Neuronal stem cell (in vitro differentiated cells): ENCODE measurements around the gene ARHGEF4.

ENCODE experiments used
- DNase-seq: peaks from one replicate; pipeline ENCODE4 v3.0.0-alpha.2; 2013; ENCODE audit warnings: low spot score
- H2AFZ ChIP-seq: one replicate; pipeline ENCODE4 v1.6.1; 2013; ENCODE audit warnings: mild to moderate bottlenecking, low read length, inconsistent platforms
- H2AK5ac ChIP-seq: 2 replicates; pipeline ENCODE4 v1.6.1; 2013; ENCODE audit warnings: low read depth, mild to moderate bottlenecking, inconsistent platforms, low read length, moderate library complexity, mixed read lengths
- H2BK120ac ChIP-seq: 2 replicates; pipeline ENCODE4 v1.6.1; 2013; ENCODE audit warnings: low read depth, mild to moderate bottlenecking, inconsistent platforms, low read length, moderate library complexity, mixed read lengths
- H2BK12ac ChIP-seq: one replicate; pipeline ENCODE4 v1.6.1; 2013; ENCODE audit warnings: low read length, inconsistent platforms
- H2BK15ac ChIP-seq: 2 replicates; pipeline ENCODE4 v1.6.1; 2013; ENCODE audit warnings: mild to moderate bottlenecking, low read length, inconsistent platforms, mixed read lengths
- H2BK5ac ChIP-seq: one replicate; pipeline ENCODE4 v1.6.1; 2013; ENCODE audit warnings: inconsistent platforms, mild to moderate bottlenecking, low read length, moderate library complexity
- H3K14ac ChIP-seq: one replicate; pipeline ENCODE4 v1.6.1; 2013; ENCODE audit warnings: low read length, inconsistent platforms
- H3K18ac ChIP-seq: 2 replicates; pipeline ENCODE4 v1.6.1; 2013; ENCODE audit warnings: low read length, inconsistent platforms
- H3K23ac ChIP-seq: 2 replicates; pipeline ENCODE4 v1.6.1; 2013; ENCODE audit warnings: low read depth, mild to moderate bottlenecking, mixed read lengths, low read length, inconsistent platforms; ENCODE audit not compliant: poor library complexity
- H3K27ac ChIP-seq: replicated peaks from 3 replicates; pipeline ENCODE4 v1.5.1; 2013; ENCODE audit warnings: low read length, inconsistent platforms
- H3K27me3 ChIP-seq, 3 experiments: 2 replicates each; pipeline ENCODE4 v1.6.1; 2013; ENCODE audit warnings: low read length in 3 of 3, mild to moderate bottlenecking in 2 of 3, inconsistent platforms in 1 of 3, low read depth in 1 of 3, mixed read lengths in 1 of 3, moderate library complexity in 1 of 3; ENCODE audit not compliant: control insufficient read depth in 3 of 3, insufficient read depth in 3 of 3
- H3K36me3 ChIP-seq, 2 donors: replicated peaks in 1 of 2; 2 replicates each; pipeline ENCODE4 v1.6.1; 2013; ENCODE audit warnings: low read length in 2 of 2; ENCODE audit not compliant: control insufficient read depth in 2 of 2, insufficient read depth in 2 of 2
- H3K4ac ChIP-seq: 2 replicates; pipeline ENCODE4 v1.6.1; 2013; ENCODE audit warnings: inconsistent platforms, mild to moderate bottlenecking, low read length, moderate library complexity
- H3K4me1 ChIP-seq, 2 donors: 1 replicate in 1 of 2; 2 replicates in 1 of 2; pipeline ENCODE4 v1.6.1; 2013; ENCODE audit warnings: low read length in 2 of 2, low read depth in 1 of 2; ENCODE audit not compliant: control insufficient read depth in 2 of 2, insufficient read depth in 1 of 2
- H3K4me2 ChIP-seq: one replicate; pipeline ENCODE4 v1.6.1; 2013; ENCODE audit warnings: mild to moderate bottlenecking, low read length, inconsistent platforms; ENCODE audit not compliant: insufficient read depth, poor library complexity, severe bottlenecking
- H3K4me3 ChIP-seq, 2 donors: 2 replicates each; pipeline ENCODE4 v1.5.1; 2013; ENCODE audit warnings: low read length in 2 of 2, mild to moderate bottlenecking in 2 of 2, inconsistent platforms in 1 of 2, moderate library complexity in 1 of 2
- H3K79me1 ChIP-seq: one replicate; pipeline ENCODE4 v1.6.1; 2013; ENCODE audit warnings: low read depth, mild to moderate bottlenecking, inconsistent platforms, low read length, moderate library complexity
- H3K9ac ChIP-seq: one replicate; pipeline ENCODE4 v1.6.1; 2013; ENCODE audit warnings: mild to moderate bottlenecking, low read depth, low read length, inconsistent platforms; ENCODE audit not compliant: poor library complexity
- H3K9me3 ChIP-seq, 2 donors: replicated peaks in 1 of 2; 2 replicates each; pipeline versions ENCODE3 to v1.6.1; 2013; ENCODE audit warnings: low read length in 2 of 2, mild to moderate bottlenecking in 2 of 2, inconsistent platforms in 1 of 2, low read depth in 1 of 2, mixed read lengths in 1 of 2, moderate library complexity in 1 of 2; ENCODE audit not compliant: control insufficient read depth in 2 of 2, insufficient read depth in 1 of 2
- H4K8ac ChIP-seq: one replicate; pipeline ENCODE4 v1.6.1; 2013; ENCODE audit warnings: low read depth, mild to moderate bottlenecking, inconsistent platforms, low read length, moderate library complexity
- H4K91ac ChIP-seq: one replicate; pipeline ENCODE4 v1.6.1; 2013; ENCODE audit warnings: low read length, low read depth, mild to moderate bottlenecking, inconsistent platforms; ENCODE audit not compliant: poor library complexity
- WGBS, 2 donors: extraction: QIAGEN DNeasy Blood & Tissue Kit; methylation state at CpG; one replicate each; pipeline ENCODE4 v1.1.7; 2013; ENCODE audit warnings: missing lambda C conversion rate in 2 of 2, mixed read lengths in 1 of 2; ENCODE audit not compliant: insufficient read length in 2 of 2, insufficient replicate concordance in 1 of 2; ENCODE audit errors: extremely low coverage in 2 of 2; 5-methylcytosine and 5-hydroxymethylcytosine counted together

The ARHGEF4 gene

DNA sequence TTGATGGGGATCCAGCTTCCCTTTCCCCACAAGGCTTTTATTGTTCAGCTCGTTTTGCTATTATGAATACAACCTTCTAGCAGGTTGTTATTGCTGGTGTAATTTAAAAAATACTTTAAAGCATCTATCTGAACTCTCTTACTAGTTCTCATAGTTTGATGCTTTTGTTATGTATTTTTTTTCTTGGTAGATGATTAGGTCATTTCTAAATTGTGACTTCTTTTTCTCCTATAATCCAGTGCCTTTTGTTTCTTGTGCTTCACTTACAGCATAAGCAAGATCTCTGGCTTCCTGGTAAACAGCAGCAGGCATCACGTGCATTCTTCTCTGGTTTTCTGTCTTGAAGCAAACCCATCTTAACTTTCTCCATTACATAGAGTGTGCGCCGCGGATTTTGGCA lies 160.5 kb downstream of the ARHGEF4 start:
- no peak overlapping the region for H3K4me2 ChIP-seq
- no peak overlapping the region for H2BK5ac ChIP-seq
- peaks cover 0 to 2% of the 10 kb centered on the region in 2 donors for H3K4me1 ChIP-seq
- H2BK12ac ChIP-seq = no peak overlapping the region
- H2BK120ac ChIP-seq = no peak overlapping the region
- DNase-seq = no peak
- no peak overlapping the region for H4K8ac ChIP-seq
- no peak overlapping the region for H2BK15ac ChIP-seq
- no peak overlapping the region for H3K27ac ChIP-seq
- no peak overlapping the region for H3K14ac ChIP-seq
- no peaks in the 10 kb centered on the region for H3K36me3 ChIP-seq
- no peak overlapping the region for H3K4me3 ChIP-seq
- no peak overlapping the region for H2AK5ac ChIP-seq
- no peak overlapping the region for H3K4ac ChIP-seq
- H3K27me3 ChIP-seq = peaks cover 0 to 3% (median 0%) of the 10 kb centered on the region in 3 experiments
- no peaks in the 10 kb centered on the region for H3K9me3 ChIP-seq
- H3K23ac ChIP-seq = no peak overlapping the region
- H3K79me1 ChIP-seq = peaks cover 2% of the 10 kb centered on the region
- H2AFZ ChIP-seq = no peak overlapping the region
- no CpG with 5 or more reads among the region's 5 CpGs for WGBS, 2 donors
- H3K18ac ChIP-seq = no peak overlapping the region
- no peak overlapping the region for H3K9ac ChIP-seq
- H4K91ac ChIP-seq = no peak overlapping the region

DNA sequence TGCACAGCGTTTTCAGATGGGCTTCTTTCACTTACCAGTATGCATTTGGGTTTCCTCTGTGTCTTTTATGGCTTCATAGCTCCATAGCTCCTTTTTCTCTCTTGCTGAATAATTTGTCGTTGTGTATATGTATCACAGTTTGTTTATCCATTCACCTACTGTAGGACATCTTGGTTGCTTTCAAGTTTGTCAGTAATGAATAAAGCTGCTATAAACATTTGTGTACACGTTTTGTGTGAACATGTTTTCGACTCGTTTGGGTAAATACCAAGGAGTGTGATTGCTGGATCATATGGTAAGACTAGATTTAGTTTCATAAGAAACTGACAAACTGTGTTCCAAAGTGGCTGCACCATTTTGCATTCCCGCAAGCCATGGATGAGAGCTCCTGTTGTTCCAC lies 161.8 kb downstream of the ARHGEF4 start:
- H3K27me3 ChIP-seq = peaks cover 0 to 3% (median 0%) of the 10 kb centered on the region in 3 experiments
- H3K18ac ChIP-seq = no peak overlapping the region
- no peak overlapping the region for H3K4me2 ChIP-seq
- peaks cover 0 to 2% of the 10 kb centered on the region in 2 donors for H3K4me1 ChIP-seq
- no peak overlapping the region for H2BK15ac ChIP-seq
- no CpG with 5 or more reads among the region's 6 CpGs for WGBS, 2 donors
- H3K4me3 ChIP-seq = no peak overlapping the region
- no peak overlapping the region for H2BK5ac ChIP-seq
- DNase-seq = no peak
- H3K14ac ChIP-seq = no peak overlapping the region
- no peak overlapping the region for H3K27ac ChIP-seq
- H2AFZ ChIP-seq = no peak overlapping the region
- H2AK5ac ChIP-seq = no peak overlapping the region
- H2BK120ac ChIP-seq = no peak overlapping the region
- H4K91ac ChIP-seq = no peak overlapping the region
- no peak overlapping the region for H3K4ac ChIP-seq
- no peak overlapping the region for H4K8ac ChIP-seq
- no peaks in the 10 kb centered on the region for H3K36me3 ChIP-seq
- H3K79me1 ChIP-seq = no peaks in the 10 kb centered on the region
- no peak overlapping the region for H3K23ac ChIP-seq
- H3K9me3 ChIP-seq = peaks cover 0 to 2% of the 10 kb centered on the region in 2 donors
- H2BK12ac ChIP-seq = no peak overlapping the region
- no peak overlapping the region for H3K9ac ChIP-seq

DNA sequence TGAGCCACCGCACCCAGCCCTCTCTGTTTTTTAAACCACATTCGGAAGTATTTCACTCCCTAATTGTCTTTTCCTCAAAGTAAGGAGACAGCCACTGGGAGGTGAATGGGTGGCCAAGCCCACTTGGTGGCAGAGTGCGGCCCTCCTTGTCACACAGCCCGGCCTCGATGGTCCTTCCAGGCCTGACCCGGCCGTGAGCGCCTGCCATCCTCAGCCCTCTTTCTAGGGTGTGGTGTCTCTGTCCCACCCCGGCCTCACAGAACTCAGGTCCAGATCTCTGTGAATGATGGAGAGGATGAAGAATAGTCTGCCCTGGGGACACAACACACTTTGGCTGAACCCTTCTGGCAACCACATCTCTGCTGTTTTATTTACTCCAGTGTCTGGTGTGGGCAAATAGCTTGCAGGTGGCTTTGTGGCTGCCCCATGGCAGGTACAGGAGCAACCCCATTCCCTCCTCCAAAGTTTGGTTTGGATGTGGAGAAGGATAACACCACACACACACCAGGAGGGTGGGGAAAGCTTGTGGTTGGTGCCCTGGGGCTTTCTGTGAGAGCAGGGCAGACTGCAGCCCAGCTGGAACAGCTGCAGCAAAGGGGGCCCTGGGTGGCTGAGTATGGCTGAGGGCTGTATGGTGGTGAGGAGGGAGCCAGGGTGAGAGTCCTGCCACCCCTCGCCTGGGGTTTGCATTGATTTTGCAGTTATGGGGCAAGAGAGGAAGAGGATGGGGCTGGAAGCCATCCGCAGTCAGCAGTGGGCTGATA lies 167.9 kb downstream of the ARHGEF4 start:
- H3K18ac ChIP-seq = no peak overlapping the region
- peak overlapping the region; percentile 6 for H3K14ac ChIP-seq
- no peak overlapping the region for H4K91ac ChIP-seq
- H4K8ac ChIP-seq = peak overlapping the region; percentile 43
- no peak for DNase-seq
- H3K4me3 ChIP-seq = no peak overlapping the region
- no peak overlapping the region for H2BK5ac ChIP-seq
- H3K36me3 ChIP-seq = no peaks in the 10 kb centered on the region
- H2BK15ac ChIP-seq = no peak overlapping the region
- H3K79me1 ChIP-seq = no peaks in the 10 kb centered on the region
- WGBS, 2 donors = no CpG with 5 or more reads among the region's 11 CpGs
- no peak overlapping the region for H3K27ac ChIP-seq
- H3K4me1 ChIP-seq = no peaks in the 10 kb centered on the region
- H2BK120ac ChIP-seq = no peak overlapping the region
- peaks cover 0 to 24% (median 0%) of the 10 kb centered on the region in 3 experiments for H3K27me3 ChIP-seq
- H3K4me2 ChIP-seq = no peak overlapping the region
- H3K4ac ChIP-seq = no peak overlapping the region
- no peak overlapping the region for H3K9ac ChIP-seq
- peak overlapping the region; percentile 6 for H3K23ac ChIP-seq
- H3K9me3 ChIP-seq = peaks cover 0 to 2% of the 10 kb centered on the region in 2 donors
- no peak overlapping the region for H2BK12ac ChIP-seq
- no peak overlapping the region for H2AFZ ChIP-seq
- H2AK5ac ChIP-seq = no peak overlapping the region

GRCh38 chr2:131005216-131005935 lies 168.7 kb downstream of the ARHGEF4 start:
- H3K4me3 ChIP-seq = no peak overlapping the region
- no peak for DNase-seq
- H3K36me3 ChIP-seq = no peaks in the 10 kb centered on the region
- H2BK15ac ChIP-seq = no peak overlapping the region
- H3K79me1 ChIP-seq = no peaks in the 10 kb centered on the region
- H3K9me3 ChIP-seq = peaks cover 0 to 2% of the 10 kb centered on the region in 2 donors
- no peak overlapping the region for H3K14ac ChIP-seq
- no peak overlapping the region for H3K4me2 ChIP-seq
- H2AK5ac ChIP-seq = no peak overlapping the region
- no peak overlapping the region for H4K8ac ChIP-seq
- peak overlapping the region; percentile 6 for H3K23ac ChIP-seq
- no peak overlapping the region for H2BK120ac ChIP-seq
- no peak overlapping the region for H2BK5ac ChIP-seq
- no peak overlapping the region for H2BK12ac ChIP-seq
- no CpG with 5 or more reads among the region's 16 CpGs for WGBS, 2 donors
- H3K27me3 ChIP-seq = peaks cover 0 to 32% (median 0%) of the 10 kb centered on the region in 3 experiments
- no peak overlapping the region for H4K91ac ChIP-seq
- no peak overlapping the region for H3K27ac ChIP-seq
- H3K9ac ChIP-seq = no peak overlapping the region
- no peak overlapping the region for H3K18ac ChIP-seq
- H2AFZ ChIP-seq = no peak overlapping the region
- no peak overlapping the region for H3K4ac ChIP-seq
- peaks cover 0 to 2% of the 10 kb centered on the region in 2 donors for H3K4me1 ChIP-seq
